GM12878 (cell line): Measurements from ENCODE around the gene HID1. TPM values are rescaled to one million over a fixed set of nuclear protein-coding genes. Genes with fewer than 3 reads are reported as not detected.

Experiments used
- ATAC-seq: fragments of 200-7000 bp; cut with Tn5 transposase; 3 replicates; pipeline ENCODE4 v1.9.1; 2020; ENCODE audit warnings: mild to moderate bottlenecking, moderate library complexity
- BruUV-seq: library from RNA; stranded (reverse); fragments of 400-500 nt; replicated peaks from 2 replicates; lab custom pipeline; 2021; lab: Mats Ljungman, UMichigan
- CTCF ChIA-PET: fragments of 300-600 bp; sonication (Branson Sonifier 250); formaldehyde crosslinking; extraction: SDS; loops from one replicate; lab custom pipeline; 2021; ENCODE audit warnings: inconsistent platforms; lab: Yijun Ruan, JAX
- POLR2A ChIA-PET: fragments of 350-600 bp; formaldehyde crosslinking; extraction: SDS; loops from one replicate; lab custom pipeline; 2021; ENCODE audit warnings: inconsistent platforms; lab: Charles Lee
- RAD21 ChIA-PET: fragments of 300-600 bp; sonication (Branson Sonifier 250); formaldehyde crosslinking; loops from one replicate; lab custom pipeline; 2023; ENCODE audit warnings: antibody characterized with exemption; ENCODE audit not compliant: unreplicated experiment; lab: Charles Lee
- SMC1A ChIA-PET: fragments of 300-600 bp; sonication (Branson Sonifier 250); formaldehyde crosslinking; loops from one replicate; lab custom pipeline; 2023; ENCODE audit not compliant: unreplicated experiment, uncharacterized antibody; lab: Charles Lee
- DNase-seq: peaks from one replicate; pipeline ENCODE4 v3.0.0-alpha.2; 2011; ENCODE audit warnings: low read depth, low spot score
- FAIRE-seq: peaks from 3 replicates; lab custom pipeline; 2011; peaks lifted over from hg19 to GRCh38; lab: Jason Lieb, UNC
- H2AFZ ChIP-seq: 2 replicates; pipeline ENCODE4 v1.6.0; 2011; ENCODE audit warnings: low read depth, low read length, control low read depth; ENCODE audit not compliant: control insufficient read depth
- H3K27ac ChIP-seq: 2 replicates; pipeline ENCODE4 v1.5.1; 2011; ENCODE audit warnings: control low read depth; ENCODE audit not compliant: control insufficient read depth, insufficient read depth
- H3K27me3 ChIP-seq, 2 experiments: replicated peaks in 1 of 2; 2 replicates each; pipeline versions ENCODE4 v1.6.0 to v1.6.1; 2011; ENCODE audit warnings: low read length in 1 of 2; ENCODE audit not compliant: control insufficient read depth in 2 of 2, insufficient read depth in 2 of 2
- H3K36me3 ChIP-seq, 2 experiments: 2 replicates each; pipeline ENCODE4 v1.5.1; 2011; ENCODE audit warnings: low read length in 1 of 2; ENCODE audit not compliant: control insufficient read depth in 2 of 2, insufficient read depth in 2 of 2
- H3K4me1 ChIP-seq: 2 replicates; pipeline ENCODE4 v1.6.1; 2011; ENCODE audit warnings: mild to moderate bottlenecking, low read length, moderate library complexity, mixed read lengths; ENCODE audit not compliant: control insufficient read depth, insufficient read depth
- H3K4me2 ChIP-seq: 2 replicates; pipeline ENCODE4 v1.6.0; 2011; ENCODE audit warnings: control low read depth; ENCODE audit not compliant: control insufficient read depth, insufficient read depth
- H3K4me3 ChIP-seq: fragments of 200-600 bp; sonication (generic); 2 replicates; pipeline ENCODE4 v1.5.1; 2016
- H3K79me2 ChIP-seq: 2 replicates; pipeline ENCODE4 v1.6.0; 2011; ENCODE audit warnings: low read length; ENCODE audit not compliant: control insufficient read depth, insufficient read depth
- H3K9ac ChIP-seq: 2 replicates; pipeline ENCODE4 v1.8.0; 2011; ENCODE audit warnings: low read length, control low read depth, mixed read lengths; ENCODE audit not compliant: control insufficient read depth, insufficient read depth
- H3K9me3 ChIP-seq: replicated peaks from 3 replicates; pipeline ENCODE4 v1.5.1; 2011; ENCODE audit warnings: mild to moderate bottlenecking, low read length; ENCODE audit not compliant: control insufficient read depth, insufficient read depth
- H4K20me1 ChIP-seq: 2 replicates; pipeline ENCODE4 v1.6.0; 2011; ENCODE audit not compliant: control insufficient read depth, insufficient read depth
- MYB ChIP-seq: fragments of 150-350 bp; IDR thresholded peaks from 2 replicates; pipeline ENCODE4 v1.6.1; 2014; ENCODE audit warnings: mild to moderate bottlenecking, low read depth, low read length, borderline replicate concordance
- PAX8 ChIP-seq: fragments of 450-650 bp; IDR thresholded peaks from 2 replicates; pipeline ENCODE4 v1.6.1; 2017; ENCODE audit warnings: mild to moderate bottlenecking, moderate library complexity
- RUNX3 ChIP-seq: IDR thresholded peaks from 2 replicates; pipeline ENCODE4 v1.6.1; 2012; ENCODE audit warnings: low read length, inconsistent platforms
- WGBS: methylation state at CpG from one replicate; pipeline ENCODE4 v1.1.6; 2016; ENCODE audit warnings: low lambda C conversion rate; ENCODE audit not compliant: insufficient replicate concordance, insufficient coverage; ENCODE audit errors: missing lambda C conversion rate; 5-methylcytosine and 5-hydroxymethylcytosine counted together
- in situ Hi-C: fragments of 300-500 bp; cut with MboI; formaldehyde crosslinking; loops from 9 replicates; pipeline ENCODE4 v1.14.3; 2018; ENCODE audit warnings: mixed read lengths
- intact Hi-C: fragments of 100-400 bp; cut with micrococcal nuclease; formaldehyde crosslinking; loops from one replicate; pipeline ENCODE4 v1.14.2; 2022; ENCODE audit not compliant: unreplicated experiment
- polyA plus RNA-seq, 11 experiments: library from polyadenylated mRNA; depleted of rRNA in 4 of 11; unstranded in 6 of 11; stranded (reverse) in 5 of 11; fragments of >200 nt; fragmentation: Nextera tagmentation in 4 of 11; fragmentation: Illumina TruSeq in 1 of 11; extraction: Ambion mirVana in 4 of 11; extraction: Trizol in 1 of 11; gene quantifications; 1 replicate in 1 of 11; 2 replicates in 10 of 11; pipeline versions ENCODE4 v1.2.1 to v1.2.3, GENCODE V29; 2011 to 2016; ENCODE audit warnings: inconsistent platforms in 2 of 11, missing spikeins in 2 of 11, low read depth in 1 of 11
- total RNA-seq, 4 experiments: library from RNA; depleted of rRNA in 3 of 4; stranded (reverse); fragments of >200 nt in 3 of 4; fragmentation: Illumina TruSeq in 1 of 4; extraction: Trizol in 1 of 4; gene quantifications; 2 replicates each; pipeline versions ENCODE4 v1.2.1 to v1.2.3, GENCODE V29; 2013 to 2021
- TF ChIP-seq, protein P1 (sequence below): IDR thresholded peaks from 2 replicates; pipeline ENCODE4 v1.6.1; 2011; ENCODE audit warnings: mild to moderate bottlenecking, low read depth, low read length, moderate library complexity; ENCODE audit not compliant: insufficient replicate concordance
- TF ChIP-seq, protein P2 (sequence below): fragments of 450-650 bp; IDR thresholded peaks from 2 replicates; pipeline ENCODE4 v1.6.1; 2017; ENCODE audit warnings: low read depth, mild to moderate bottlenecking, moderate library complexity
- TF ChIP-seq, protein P3 (sequence below): IDR thresholded peaks from 2 replicates; pipeline ENCODE4 v1.6.1; 2012; ENCODE audit warnings: low read depth, low read length, improper control_type of control experiment

HID1 gene
- total and polyA plus RNA-seq, 10 of the 15 experiments (the other 5 are each of a cell fraction or from before 2014, with no cell fraction given), result 0.04 to 0.77 (median 0.32) TPM; not detected in 2

DNA sequence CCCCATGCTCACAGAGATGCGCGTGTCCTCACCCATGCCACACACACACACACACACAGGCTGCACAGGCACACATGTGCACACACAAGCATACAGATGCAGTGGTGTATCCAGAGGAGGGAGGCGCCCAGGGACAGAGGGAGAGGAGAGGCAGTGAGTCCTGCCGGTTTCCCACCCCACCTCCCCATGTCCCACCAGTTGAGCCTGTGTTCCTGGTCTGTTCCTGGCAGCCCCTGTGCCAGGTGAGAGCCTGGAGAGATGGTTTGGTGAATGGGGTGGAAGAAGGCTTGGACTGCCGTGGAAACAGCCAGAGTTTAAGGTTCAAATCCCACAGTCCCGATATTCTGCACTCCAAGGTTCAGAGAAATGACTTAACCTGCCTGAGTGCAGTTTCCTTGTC, 68.9 kb downstream of the HID1 start:
- Histone ChIP-seq H3K36me3 (no peaks in the 10 kb centered on the region), H3K9me3 (no peaks in the 10 kb centered on the region), H3K27ac (no peak overlapping the region), H3K4me1 (no peaks in the 10 kb centered on the region), H3K9ac (no peak overlapping the region), H3K79me2 (no peaks in the 10 kb centered on the region), H3K27me3 (peaks cover 0 to 3% of the 10 kb centered on the region in 2 experiments; a peak in 2 of 4 replicates), H2AFZ (no peak overlapping the region), H4K20me1 (no peaks in the 10 kb centered on the region), H3K4me3 (no peak overlapping the region), H3K4me2 (no peak overlapping the region)
- intact Hi-C loops (no loop called here), in situ Hi-C loops (no loop called here)
- FAIRE-seq, result no peak
- ChIA-PET RAD21 (no interaction called here), SMC1A (no interaction called here), POLR2A (no interaction called here), CTCF (interaction anchor here (1.6 kb wide), 1 partner anchor 57 kb away, joined by 4 read pairs; no protein-coding TSS in a partner anchor)
- WGBS, result 21% methylated on average over 6 of the region's 6 CpGs
- no TSS peak for BruUV-seq
- TF ChIP-seq MYB (no peak), RUNX3 (no peak), PAX8 (no peak)
- TF ChIP-seq, protein P1, sequence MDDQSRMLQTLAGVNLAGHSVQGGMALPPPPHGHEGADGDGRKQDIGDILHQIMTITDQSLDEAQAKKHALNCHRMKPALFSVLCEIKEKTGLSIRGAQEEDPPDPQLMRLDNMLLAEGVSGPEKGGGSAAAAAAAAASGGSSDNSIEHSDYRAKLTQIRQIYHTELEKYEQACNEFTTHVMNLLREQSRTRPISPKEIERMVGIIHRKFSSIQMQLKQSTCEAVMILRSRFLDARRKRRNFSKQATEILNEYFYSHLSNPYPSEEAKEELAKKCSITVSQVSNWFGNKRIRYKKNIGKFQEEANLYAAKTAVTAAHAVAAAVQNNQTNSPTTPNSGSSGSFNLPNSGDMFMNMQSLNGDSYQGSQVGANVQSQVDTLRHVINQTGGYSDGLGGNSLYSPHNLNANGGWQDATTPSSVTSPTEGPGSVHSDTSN, result no peak
- TF ChIP-seq, protein P2, sequence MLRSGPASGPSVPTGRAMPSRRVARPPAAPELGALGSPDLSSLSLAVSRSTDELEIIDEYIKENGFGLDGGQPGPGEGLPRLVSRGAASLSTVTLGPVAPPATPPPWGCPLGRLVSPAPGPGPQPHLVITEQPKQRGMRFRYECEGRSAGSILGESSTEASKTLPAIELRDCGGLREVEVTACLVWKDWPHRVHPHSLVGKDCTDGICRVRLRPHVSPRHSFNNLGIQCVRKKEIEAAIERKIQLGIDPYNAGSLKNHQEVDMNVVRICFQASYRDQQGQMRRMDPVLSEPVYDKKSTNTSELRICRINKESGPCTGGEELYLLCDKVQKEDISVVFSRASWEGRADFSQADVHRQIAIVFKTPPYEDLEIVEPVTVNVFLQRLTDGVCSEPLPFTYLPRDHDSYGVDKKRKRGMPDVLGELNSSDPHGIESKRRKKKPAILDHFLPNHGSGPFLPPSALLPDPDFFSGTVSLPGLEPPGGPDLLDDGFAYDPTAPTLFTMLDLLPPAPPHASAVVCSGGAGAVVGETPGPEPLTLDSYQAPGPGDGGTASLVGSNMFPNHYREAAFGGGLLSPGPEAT, result no peak
- TF ChIP-seq, protein P3, sequence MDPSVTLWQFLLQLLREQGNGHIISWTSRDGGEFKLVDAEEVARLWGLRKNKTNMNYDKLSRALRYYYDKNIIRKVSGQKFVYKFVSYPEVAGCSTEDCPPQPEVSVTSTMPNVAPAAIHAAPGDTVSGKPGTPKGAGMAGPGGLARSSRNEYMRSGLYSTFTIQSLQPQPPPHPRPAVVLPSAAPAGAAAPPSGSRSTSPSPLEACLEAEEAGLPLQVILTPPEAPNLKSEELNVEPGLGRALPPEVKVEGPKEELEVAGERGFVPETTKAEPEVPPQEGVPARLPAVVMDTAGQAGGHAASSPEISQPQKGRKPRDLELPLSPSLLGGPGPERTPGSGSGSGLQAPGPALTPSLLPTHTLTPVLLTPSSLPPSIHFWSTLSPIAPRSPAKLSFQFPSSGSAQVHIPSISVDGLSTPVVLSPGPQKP, result no peak
- no peak for ATAC-seq
- DNase-seq, result no peak
